ENCODE results near the gene ATP7B. TPM values are rescaled to one million over a fixed set of nuclear protein-coding genes. Genes with fewer than 3 reads are reported as not detected.
"Not testable (repeated sequence)": the region's sequence is repeated elsewhere in the genome, so short reads cannot be mapped to it uniquely, and the experiment has no call there.

ATP7B gene
- total RNA-seq, 1 donor from 2014 or later, result 5.8 TPM

DNA sequence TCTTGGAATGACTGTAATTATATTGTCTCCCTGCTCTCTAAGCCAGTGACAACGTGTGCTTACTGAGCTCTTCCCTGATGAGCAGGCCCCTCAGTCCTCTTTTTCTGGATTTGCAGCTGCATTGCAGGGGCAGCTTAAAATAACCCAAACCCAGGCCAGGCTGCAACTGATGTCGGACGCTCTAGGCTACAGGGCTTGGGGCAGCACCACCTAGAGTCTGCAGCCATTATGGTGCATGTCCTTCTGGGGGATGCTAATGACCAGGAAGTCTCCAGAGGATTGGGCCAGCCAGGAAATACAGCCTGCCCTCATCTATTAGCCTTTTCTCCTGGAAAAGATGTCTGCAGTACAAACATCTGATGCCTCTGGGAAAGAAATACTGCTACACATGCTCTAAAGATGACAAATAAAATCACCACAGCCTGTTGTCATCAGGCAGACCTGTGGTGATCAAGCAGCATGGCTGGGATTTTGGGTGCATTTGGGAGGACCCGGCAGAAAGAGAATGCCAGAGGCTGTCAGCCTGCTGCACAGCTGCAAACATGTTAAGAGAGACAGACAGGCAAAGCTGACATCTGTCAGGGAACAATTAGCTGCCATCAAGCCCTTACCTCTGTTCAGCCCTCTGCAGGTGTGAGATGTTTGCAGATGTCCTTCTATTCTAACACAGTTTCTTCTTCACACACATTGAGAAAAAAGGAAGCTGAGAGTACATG lies 97.7 kb downstream of the ATP7B start:
- intact Hi-C loops (cut with DNase I), result no loop called here
- DNase-seq, result no peak
- no peaks in the 10 kb centered on the region for H3K36me3 ChIP-seq

DNA sequence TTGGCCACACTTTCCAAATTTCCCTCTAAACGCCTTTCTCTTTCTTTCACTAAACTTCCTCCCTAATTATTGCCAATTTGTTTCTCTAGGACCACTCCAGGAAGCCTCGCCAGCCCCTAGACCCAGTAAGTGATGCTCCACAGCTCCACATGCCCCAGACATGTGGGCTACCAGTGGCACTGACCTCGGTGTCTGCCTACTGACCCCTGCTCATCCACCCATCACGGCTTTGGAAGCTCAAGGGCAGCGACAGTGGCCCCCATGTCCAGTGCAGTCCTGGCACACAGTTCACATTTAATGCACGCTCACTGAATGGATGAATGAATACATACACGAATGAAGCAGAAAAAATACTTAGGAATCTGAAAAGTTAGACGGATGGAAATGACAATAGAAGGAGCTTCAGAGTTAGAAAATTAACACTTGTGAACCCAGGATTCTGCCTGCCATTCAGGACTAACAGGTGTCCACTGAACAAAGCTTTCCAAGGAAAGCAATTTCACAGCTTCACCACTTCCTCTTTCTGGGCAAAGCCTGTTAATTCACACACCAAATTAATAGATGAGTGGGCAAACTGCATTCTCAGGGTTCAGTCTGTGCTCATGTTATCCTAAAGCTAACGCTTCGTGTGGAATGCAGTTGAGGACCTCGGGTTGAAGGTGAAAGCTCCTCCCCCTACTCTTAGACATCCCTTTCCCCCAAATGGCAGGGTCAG lies 98.6 kb downstream of the ATP7B start:
- H3K4me3 ChIP-seq, result no peak overlapping the region
- H3K36me3 ChIP-seq, result no peaks in the 10 kb centered on the region
- TF ChIP-seq, protein P1, sequence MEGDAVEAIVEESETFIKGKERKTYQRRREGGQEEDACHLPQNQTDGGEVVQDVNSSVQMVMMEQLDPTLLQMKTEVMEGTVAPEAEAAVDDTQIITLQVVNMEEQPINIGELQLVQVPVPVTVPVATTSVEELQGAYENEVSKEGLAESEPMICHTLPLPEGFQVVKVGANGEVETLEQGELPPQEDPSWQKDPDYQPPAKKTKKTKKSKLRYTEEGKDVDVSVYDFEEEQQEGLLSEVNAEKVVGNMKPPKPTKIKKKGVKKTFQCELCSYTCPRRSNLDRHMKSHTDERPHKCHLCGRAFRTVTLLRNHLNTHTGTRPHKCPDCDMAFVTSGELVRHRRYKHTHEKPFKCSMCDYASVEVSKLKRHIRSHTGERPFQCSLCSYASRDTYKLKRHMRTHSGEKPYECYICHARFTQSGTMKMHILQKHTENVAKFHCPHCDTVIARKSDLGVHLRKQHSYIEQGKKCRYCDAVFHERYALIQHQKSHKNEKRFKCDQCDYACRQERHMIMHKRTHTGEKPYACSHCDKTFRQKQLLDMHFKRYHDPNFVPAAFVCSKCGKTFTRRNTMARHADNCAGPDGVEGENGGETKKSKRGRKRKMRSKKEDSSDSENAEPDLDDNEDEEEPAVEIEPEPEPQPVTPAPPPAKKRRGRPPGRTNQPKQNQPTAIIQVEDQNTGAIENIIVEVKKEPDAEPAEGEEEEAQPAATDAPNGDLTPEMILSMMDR (IDR thresholded peaks at IDR 0.05), result no peak
- no peaks in the 10 kb centered on the region for H3K27me3 ChIP-seq
- no peaks in the 10 kb centered on the region for H3K4me1 ChIP-seq
- no peak overlapping the region for H3K27ac ChIP-seq
- no peaks in the 10 kb centered on the region for H3K9me3 ChIP-seq
- ATAC-seq (no peak), DNase-seq (no peak)
- intact Hi-C loops (cut with DNase I), result no loop called here

More for the DNA sequence above, 97.7 kb downstream of the ATP7B start:
- H3K27ac ChIP-seq, result no peak overlapping the region
- no peak for ATAC-seq
- H3K4me1 ChIP-seq, result no peaks in the 10 kb centered on the region
- H3K4me3 ChIP-seq, result no peak overlapping the region
- H3K27me3 ChIP-seq, result no peaks in the 10 kb centered on the region
- TF ChIP-seq, protein P1 (IDR thresholded peaks at IDR 0.05), result no peak
- H3K9me3 ChIP-seq, result no peaks in the 10 kb centered on the region

DNA sequence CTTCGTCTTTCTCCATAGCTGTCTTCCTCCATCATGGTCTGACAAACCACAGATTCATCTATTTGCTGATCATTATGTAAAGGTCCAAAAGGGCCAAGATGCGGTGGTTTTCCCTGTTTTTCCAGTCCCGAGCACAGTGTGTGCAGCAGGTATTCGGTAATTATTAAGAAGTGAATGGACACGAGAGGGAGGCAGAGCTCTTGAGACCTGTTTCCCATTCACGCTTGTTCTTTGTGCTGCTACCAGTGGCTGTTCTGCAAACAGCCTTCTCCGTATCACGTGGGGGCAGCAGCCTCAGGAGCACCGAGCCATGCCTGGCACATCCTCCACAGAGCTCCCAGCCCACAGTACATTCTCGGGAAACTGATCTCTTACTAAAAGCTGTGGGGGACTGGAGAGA lies 99.2 kb downstream of the ATP7B start:
- intact Hi-C loops (cut with DNase I), result no loop called here
- DNase-seq (no peak), ATAC-seq (peak; percentile 77)
- Histone ChIP-seq H3K27me3 (no peaks in the 10 kb centered on the region), H3K9me3 (no peaks in the 10 kb centered on the region), H3K4me3 (no peak overlapping the region), H3K4me1 (no peaks in the 10 kb centered on the region), H3K36me3 (no peaks in the 10 kb centered on the region), H3K27ac (no peak overlapping the region)
- TF ChIP-seq, protein P1 (IDR thresholded peaks at IDR 0.05), result no peak

GRCh38 chr13:51910508-51910907 lies 100.7 kb downstream of the ATP7B start:
- H3K9me3 ChIP-seq, result no peaks in the 10 kb centered on the region
- peak; percentile 17 for ATAC-seq
- no peak overlapping the region for H3K4me3 ChIP-seq
- H3K36me3 ChIP-seq, result no peaks in the 10 kb centered on the region
- no peaks in the 10 kb centered on the region for H3K4me1 ChIP-seq
- no peak for DNase-seq
- no peaks in the 10 kb centered on the region for H3K27me3 ChIP-seq
- intact Hi-C loops (cut with DNase I), result no loop called here
- TF ChIP-seq, protein P1 (IDR thresholded peaks at IDR 0.05), result no peak
- no peak overlapping the region for H3K27ac ChIP-seq

- ATAC-seq; H3K27ac ChIP-seq; H3K27me3 ChIP-seq; H3K9me3 ChIP-seq; DNase-seq; H3K4me1 ChIP-seq; intact Hi-C loops (cut with DNase I); H3K4me3 ChIP-seq; H3K36me3 ChIP-seq: not testable (repeated sequence)
Observed at GRCh38 chr13:51909265-51909664, 102.0 kb downstream of the ATP7B start.

DNA sequence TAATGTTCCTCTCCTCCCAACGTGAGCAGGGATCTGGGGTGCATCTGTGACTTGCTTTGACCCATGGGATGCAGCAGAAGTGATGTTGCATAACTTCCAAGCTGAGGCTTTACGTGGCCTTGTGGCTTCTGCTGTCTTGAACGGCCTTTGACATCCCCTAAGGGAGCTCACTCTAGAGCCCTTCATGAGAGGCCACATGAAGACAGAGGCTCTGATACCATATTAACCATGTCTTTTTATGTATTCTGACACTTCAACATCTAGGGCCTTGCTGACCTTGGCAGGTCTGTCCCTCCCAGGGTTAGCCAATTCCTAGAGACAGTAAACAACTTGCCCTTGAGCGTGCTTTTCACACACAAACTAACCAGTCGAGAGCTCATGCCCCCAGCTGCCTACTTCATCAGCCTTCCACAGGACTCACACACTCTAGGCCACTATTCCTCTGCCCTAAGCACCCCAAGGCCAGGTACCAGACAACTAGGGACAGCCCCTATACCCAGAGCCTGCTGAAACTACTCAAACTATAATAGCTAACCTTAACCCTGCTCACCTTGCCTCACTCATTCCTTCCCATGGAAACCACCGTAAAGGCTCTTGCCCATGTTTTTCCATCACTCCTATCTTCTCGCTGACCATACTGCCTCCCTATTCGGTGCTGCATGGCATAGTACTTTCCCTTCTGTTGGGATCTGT lies 104.1 kb downstream of the ATP7B start:
- H3K4me3 ChIP-seq, result no peak overlapping the region
- H3K27me3 ChIP-seq, result no peaks in the 10 kb centered on the region
- H3K36me3 ChIP-seq, result no peaks in the 10 kb centered on the region
- no peaks in the 10 kb centered on the region for H3K9me3 ChIP-seq
- DNase-seq (no peak), ATAC-seq (peak; percentile 22)
- intact Hi-C loops (cut with DNase I), result no loop called here
- TF ChIP-seq, protein P1 (IDR thresholded peaks at IDR 0.05), result no peak
- no peaks in the 10 kb centered on the region for H3K4me1 ChIP-seq
- no peak overlapping the region for H3K27ac ChIP-seq

Data from upper lobe of right lung (tissue), 1 donor.